Endothelial cell (in vitro differentiated cells): ENCODE measurements around the gene HMX2. TPM values are rescaled to one million over a fixed set of nuclear protein-coding genes. Genes with fewer than 3 reads are reported as not detected.

Source experiments
- DNase-seq: peaks from one replicate; pipeline ENCODE4 v3.0.0; 2021; ENCODE audit warnings: low spot score
- H3K27ac Mint-ChIP-seq: one replicate; pipeline ENCODE4 v1.8.0; 2021; ENCODE audit warnings: mixed read lengths, inconsistent platforms; ENCODE audit not compliant: unreplicated experiment
- H3K27me3 Mint-ChIP-seq: one replicate; pipeline ENCODE4 v1.8.0; 2021; ENCODE audit warnings: mild to moderate bottlenecking, moderate library complexity, mixed read lengths, inconsistent platforms; ENCODE audit not compliant: unreplicated experiment
- H3K36me3 Mint-ChIP-seq: one replicate; pipeline ENCODE4 v1.8.0; 2021; ENCODE audit warnings: mild to moderate bottlenecking, low read depth, mixed read lengths, inconsistent platforms; ENCODE audit not compliant: unreplicated experiment
- H3K4me1 Mint-ChIP-seq: one replicate; pipeline ENCODE4 v1.8.0; 2021; ENCODE audit warnings: mild to moderate bottlenecking, mixed read lengths, inconsistent platforms; ENCODE audit not compliant: unreplicated experiment
- H3K4me3 Mint-ChIP-seq: one replicate; pipeline ENCODE4 v1.8.0; 2021; ENCODE audit warnings: mild to moderate bottlenecking, mixed read lengths, inconsistent platforms; ENCODE audit not compliant: unreplicated experiment
- H3K9me3 Mint-ChIP-seq: one replicate; pipeline ENCODE4 v1.8.0; 2021; ENCODE audit warnings: mixed read lengths, inconsistent platforms; ENCODE audit not compliant: unreplicated experiment
- total RNA-seq: library from RNA; stranded (reverse); fragmentation: NEBNext Ultra II Directional; extraction: Animal tissue kit (Norgen Biotek cat#: 25700); gene quantifications from one replicate; pipeline ENCODE4 v1.2.1, GENCODE V29; 2021; ENCODE audit not compliant: unreplicated experiment
- TF ChIP-seq, protein P1 (sequence below): fragments of 200-600 bp; sonication (generic); IDR thresholded peaks from one replicate; pipeline ENCODE4 v1.5.0; 2021; ENCODE audit warnings: antibody characterized with exemption; ENCODE audit not compliant: unreplicated experiment

The HMX2 gene
- total RNA-seq, 1 donor from 2014 or later, result not detected

DNA sequence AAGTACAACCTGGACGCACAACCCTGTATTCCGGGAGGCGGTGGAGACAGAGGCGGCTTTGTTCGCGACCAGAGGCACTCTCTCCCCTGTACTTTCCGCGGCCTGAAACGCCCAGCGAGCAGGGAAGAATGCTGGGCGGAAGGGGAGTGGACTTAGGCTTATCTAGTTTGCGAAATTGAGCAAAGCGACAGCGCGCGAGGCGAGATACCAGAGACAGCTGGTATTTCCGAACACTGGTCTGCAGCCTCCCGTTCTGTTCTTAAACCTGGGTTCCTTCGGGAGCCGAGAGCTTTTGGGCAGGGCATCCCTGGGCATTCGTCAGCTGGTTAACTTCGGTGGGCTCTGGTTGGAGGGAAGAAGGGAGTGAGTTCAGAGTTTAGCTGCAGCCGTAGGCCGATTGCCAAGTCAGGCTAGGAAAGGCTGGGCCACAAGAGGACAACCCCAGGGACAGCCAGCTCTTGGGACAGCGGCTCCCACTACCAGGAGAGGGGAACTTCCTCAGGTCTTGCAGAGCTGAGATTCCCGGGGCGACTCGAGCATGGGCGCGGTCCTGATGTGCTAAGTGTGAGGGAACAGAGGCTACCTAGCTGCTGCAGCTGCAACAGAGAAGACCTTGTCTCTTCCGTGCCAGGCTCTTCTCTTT is 8.3 kb upstream of the HMX2 start:
- TF ChIP-seq, protein P1, sequence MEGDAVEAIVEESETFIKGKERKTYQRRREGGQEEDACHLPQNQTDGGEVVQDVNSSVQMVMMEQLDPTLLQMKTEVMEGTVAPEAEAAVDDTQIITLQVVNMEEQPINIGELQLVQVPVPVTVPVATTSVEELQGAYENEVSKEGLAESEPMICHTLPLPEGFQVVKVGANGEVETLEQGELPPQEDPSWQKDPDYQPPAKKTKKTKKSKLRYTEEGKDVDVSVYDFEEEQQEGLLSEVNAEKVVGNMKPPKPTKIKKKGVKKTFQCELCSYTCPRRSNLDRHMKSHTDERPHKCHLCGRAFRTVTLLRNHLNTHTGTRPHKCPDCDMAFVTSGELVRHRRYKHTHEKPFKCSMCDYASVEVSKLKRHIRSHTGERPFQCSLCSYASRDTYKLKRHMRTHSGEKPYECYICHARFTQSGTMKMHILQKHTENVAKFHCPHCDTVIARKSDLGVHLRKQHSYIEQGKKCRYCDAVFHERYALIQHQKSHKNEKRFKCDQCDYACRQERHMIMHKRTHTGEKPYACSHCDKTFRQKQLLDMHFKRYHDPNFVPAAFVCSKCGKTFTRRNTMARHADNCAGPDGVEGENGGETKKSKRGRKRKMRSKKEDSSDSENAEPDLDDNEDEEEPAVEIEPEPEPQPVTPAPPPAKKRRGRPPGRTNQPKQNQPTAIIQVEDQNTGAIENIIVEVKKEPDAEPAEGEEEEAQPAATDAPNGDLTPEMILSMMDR, result no peak
- H3K27ac Mint-ChIP-seq, result no peak overlapping the region
- no peaks in the 10 kb centered on the region for H3K9me3 Mint-ChIP-seq
- DNase-seq, result peak; percentile 45
- H3K27me3 Mint-ChIP-seq, result peaks cover 37% of the 10 kb centered on the region
- H3K4me1 Mint-ChIP-seq, result peaks cover 18% of the 10 kb centered on the region
- H3K4me3 Mint-ChIP-seq, result peak overlapping the region; percentile 37
- H3K36me3 Mint-ChIP-seq, result no peaks in the 10 kb centered on the region

DNA sequence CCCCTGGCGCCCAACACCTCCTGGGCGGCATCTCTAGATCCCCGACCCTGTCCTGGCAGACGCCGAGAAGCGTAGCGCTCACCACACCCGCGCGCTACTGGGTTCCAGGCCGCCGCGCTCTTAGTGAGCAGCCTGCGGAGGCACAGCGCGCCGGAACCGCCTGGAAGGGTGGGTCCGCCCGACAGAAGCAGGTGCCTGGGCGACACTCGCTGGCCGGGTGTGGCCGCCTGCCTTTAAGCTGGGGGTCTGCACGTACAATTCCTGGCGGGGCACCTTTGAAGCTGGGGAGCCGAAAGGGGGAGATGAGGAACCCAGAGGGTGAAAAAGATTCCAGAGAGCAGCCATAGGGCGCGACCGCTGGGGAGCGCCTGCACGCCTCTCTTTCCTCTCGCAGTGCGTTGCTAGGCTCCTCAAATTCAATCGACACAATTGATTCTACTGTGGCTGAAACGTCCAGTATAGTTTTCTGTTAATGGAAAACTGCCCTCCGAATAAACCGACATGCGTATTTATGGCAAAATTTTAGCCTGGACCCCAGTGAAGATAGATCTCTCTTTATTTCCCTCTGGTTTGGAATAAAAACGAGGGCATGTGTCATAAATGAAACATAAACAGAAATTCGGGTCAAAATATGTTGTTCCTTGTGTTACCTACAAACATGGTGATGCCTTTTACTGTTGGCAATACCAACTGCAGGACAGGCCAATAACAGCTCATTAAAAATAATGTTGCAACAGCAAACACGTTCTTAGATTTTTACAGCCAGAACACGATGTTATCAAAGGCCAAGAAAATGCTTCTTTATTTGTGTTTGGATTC is 7.6 kb upstream of the HMX2 start:
- Mint-ChIP-seq H3K27ac (no peak overlapping the region), H3K36me3 (no peaks in the 10 kb centered on the region), H3K27me3 (peaks cover 37% of the 10 kb centered on the region), H3K4me1 (peaks cover 24% of the 10 kb centered on the region), H3K4me3 (no peak overlapping the region), H3K9me3 (no peaks in the 10 kb centered on the region)
- no peak for DNase-seq
- TF ChIP-seq, protein P1, result no peak

DNA sequence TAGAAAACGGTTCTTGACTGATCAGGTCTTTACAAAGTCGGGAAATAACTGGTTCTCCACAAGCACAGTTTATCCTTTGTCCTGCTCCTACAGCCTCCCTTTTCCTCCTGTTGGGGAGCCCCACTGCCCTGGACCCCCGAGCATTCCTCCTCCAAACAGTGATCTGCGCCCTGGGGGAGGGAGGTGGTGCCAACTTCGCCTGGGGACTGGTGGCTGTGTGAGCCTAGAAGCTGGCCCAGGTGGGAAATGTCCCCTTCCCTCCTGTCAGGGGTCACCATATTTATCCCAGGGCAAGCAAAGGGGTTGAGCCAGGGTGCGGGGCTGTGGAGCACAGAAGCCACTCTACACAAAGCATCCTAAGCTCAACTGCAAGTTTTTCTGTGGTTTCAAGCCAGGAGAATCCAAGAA is 6.9 kb upstream of the HMX2 start:
- no peak overlapping the region for H3K4me3 Mint-ChIP-seq
- H3K4me1 Mint-ChIP-seq, result peaks cover 28% of the 10 kb centered on the region
- TF ChIP-seq, protein P1, result no peak
- peaks cover 41% of the 10 kb centered on the region for H3K27me3 Mint-ChIP-seq
- no peak for DNase-seq
- H3K27ac Mint-ChIP-seq, result no peak overlapping the region
- H3K9me3 Mint-ChIP-seq, result no peaks in the 10 kb centered on the region
- no peaks in the 10 kb centered on the region for H3K36me3 Mint-ChIP-seq

DNA sequence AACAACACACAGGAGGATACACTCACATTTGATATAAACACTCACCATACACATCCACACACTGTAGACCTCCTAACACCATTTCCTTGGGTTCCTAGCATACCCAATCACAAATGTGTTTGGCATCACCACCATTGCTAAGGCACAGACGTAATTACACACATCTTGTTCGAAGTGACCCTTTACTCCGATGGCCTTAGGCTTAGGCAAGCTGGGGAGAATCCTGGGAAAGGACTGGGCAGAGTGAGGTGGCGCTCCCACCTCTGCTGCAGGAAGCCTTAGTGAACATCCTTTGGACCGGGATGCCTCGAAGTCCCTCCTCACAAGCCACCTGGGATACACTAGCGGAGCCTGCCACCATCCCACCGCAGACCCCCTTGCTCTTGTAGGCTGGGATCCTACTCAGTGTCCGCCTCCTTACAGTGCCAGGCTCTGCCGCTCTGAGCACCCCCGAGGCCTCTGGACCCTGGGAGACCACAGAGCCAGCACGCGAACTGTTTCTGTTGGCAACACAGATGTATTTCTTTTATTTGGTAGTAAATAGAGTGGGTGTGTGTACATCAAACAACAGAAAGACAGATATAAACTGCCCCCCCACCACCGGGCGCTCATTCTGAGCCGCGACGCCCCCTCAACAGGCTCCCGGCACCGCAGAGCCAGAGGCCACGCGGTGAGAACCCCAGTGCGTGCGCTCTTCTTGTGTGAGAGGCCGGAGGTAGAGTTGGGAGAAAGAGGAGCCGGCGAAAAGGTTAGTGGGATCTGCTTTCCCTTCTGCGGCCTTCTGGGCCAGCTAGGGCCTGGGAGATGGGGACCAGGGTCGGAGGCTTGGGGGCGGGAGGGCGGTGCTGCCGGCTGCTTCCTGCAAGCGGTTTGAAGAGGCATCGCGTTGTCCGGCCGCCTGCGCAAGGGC is 5.9 kb upstream of the HMX2 start:
- Mint-ChIP-seq H3K4me3 (no peak overlapping the region), H3K9me3 (no peaks in the 10 kb centered on the region), H3K4me1 (peaks cover 30% of the 10 kb centered on the region), H3K27me3 (peaks cover 45% of the 10 kb centered on the region), H3K27ac (no peak overlapping the region), H3K36me3 (no peaks in the 10 kb centered on the region)
- no peak for DNase-seq
- TF ChIP-seq, protein P1, result no peak
